HCT116 (cell line): ENCODE results near the gene DHX30. TPM values are rescaled to one million over a fixed set of nuclear protein-coding genes. Genes with fewer than 3 reads are reported as not detected.

Experiments used
- ATAC-seq: fragments of 200-7000 bp; cut with Tn5 transposase; 2 replicates; pipeline ENCODE4 v1.9.1; 2020; ENCODE audit warnings: mild to moderate bottlenecking, moderate library complexity
- BruUV-seq: library from RNA; stranded (reverse); fragments of 400-500 nt; replicated peaks from 2 replicates; lab custom pipeline; 2021; lab: Mats Ljungman, UMichigan
- CTCF ChIA-PET: fragments of 300-600 bp; sonication (Branson Sonifier 250); formaldehyde crosslinking; loops from one replicate; lab custom pipeline; 2021; ENCODE audit warnings: antibody characterized with exemption; lab: Charles Lee
- POLR2A ChIA-PET: fragments of 300-600, 350-600 bp; sonication (Branson Sonifier 250); formaldehyde crosslinking; loops from one replicate; lab custom pipeline; 2021; ENCODE audit warnings: antibody characterized with exemption; lab: Charles Lee
- RAD21 ChIA-PET, 2 experiments: fragments of 300-600 bp; sonication (Branson Sonifier 250); formaldehyde crosslinking; loops; one replicate each; lab custom pipeline; 2023; ENCODE audit warnings: low total read pairs in 2 of 2; ENCODE audit not compliant: uncharacterized antibody in 2 of 2, unreplicated experiment in 2 of 2, low non-redundant PET in 1 of 2; lab: Charles Lee
- DNase-seq: peaks from one replicate; pipeline ENCODE4 v3.0.0-alpha.2; 2010; ENCODE audit warnings: low read depth, low spot score
- H2AFZ ChIP-seq: fragments of 200-600 bp; shearing (Covaris generic), sonication (generic); 2 replicates; pipeline ENCODE4 v1.6.1; 2017; ENCODE audit warnings: low read depth, mixed run types, mixed read lengths, antibody characterized with exemption, low read length; ENCODE audit not compliant: poor library complexity, severe bottlenecking
- H3K27ac ChIP-seq: 2 replicates; pipeline ENCODE4 v1.5.1; 2012; ENCODE audit warnings: low read depth, low read length
- H3K27me3 ChIP-seq: fragments of 200-600 bp; sonication (generic); 2 replicates; pipeline ENCODE4 v1.6.1; 2016; ENCODE audit warnings: mixed run types, low read length, mixed read lengths; ENCODE audit not compliant: insufficient read depth
- H3K36me3 ChIP-seq, 2 experiments: fragments of 200-500 bp in 1 of 2; fragments of 200-600 bp in 1 of 2; sonication (Bioruptor generic) in 1 of 2; sonication (generic) in 1 of 2; 2 replicates each; pipeline versions ENCODE4 v1.5.1 to v1.6.1; 2014 to 2016; ENCODE audit warnings: low read length in 2 of 2, inconsistent platforms in 1 of 2, mixed read lengths in 1 of 2, mixed run types in 1 of 2; ENCODE audit not compliant: insufficient read depth in 2 of 2, control insufficient read depth in 1 of 2
- H3K4me1 ChIP-seq, 2 experiments: fragments of 200-600 bp in 1 of 2; sonication (generic) in 1 of 2; 2 replicates each; pipeline versions ENCODE4 v1.5.1 to v1.6.1; 2012 to 2017; ENCODE audit warnings: low read length in 2 of 2, inconsistent platforms in 1 of 2, mild to moderate bottlenecking in 1 of 2, mixed read lengths in 1 of 2, mixed run types in 1 of 2, moderate library complexity in 1 of 2; ENCODE audit not compliant: insufficient read depth in 2 of 2, control insufficient read depth in 1 of 2
- H3K4me2 ChIP-seq: fragments of 200-600 bp; sonication (generic); 2 replicates; pipeline ENCODE4 v1.6.1; 2017; ENCODE audit warnings: mixed run types, low read length, mixed read lengths
- H3K4me3 ChIP-seq, 2 experiments: fragments of 200-600 bp in 1 of 2; sonication (generic) in 1 of 2; replicated peaks in 1 of 2; 2 replicates each; pipeline ENCODE4 v1.5.1; 2011 to 2016; ENCODE audit warnings: low read length in 2 of 2, control low read depth in 1 of 2, low read depth in 1 of 2, mild to moderate bottlenecking in 1 of 2, mixed read lengths in 1 of 2, mixed run types in 1 of 2
- H3K79me2 ChIP-seq: fragments of 200-600 bp; sonication (generic); 2 replicates; pipeline ENCODE4 v1.6.1; 2017; ENCODE audit warnings: mild to moderate bottlenecking, mixed run types, low read length, moderate library complexity, mixed read lengths; ENCODE audit not compliant: insufficient read depth
- H3K9ac ChIP-seq: fragments of 200-600 bp; sonication (generic); 2 replicates; pipeline ENCODE4 v1.6.1; 2016; ENCODE audit warnings: low read length, mixed read lengths
- H3K9me2 ChIP-seq: fragments of 200-600 bp; sonication (generic), shearing (Covaris generic); 2 replicates; pipeline ENCODE4 v1.6.1; 2017; ENCODE audit warnings: mixed run types, mild to moderate bottlenecking, moderate library complexity; ENCODE audit not compliant: insufficient read depth
- H3K9me3 ChIP-seq, 2 experiments: fragments of 200-500 bp in 1 of 2; fragments of 200-600 bp in 1 of 2; sonication (Bioruptor generic) in 1 of 2; sonication (generic) in 1 of 2; 2 replicates each; pipeline ENCODE4 v1.6.1; 2014 to 2017; ENCODE audit warnings: low read length in 2 of 2, mixed read lengths in 2 of 2, inconsistent platforms in 1 of 2, low read depth in 1 of 2, mild to moderate bottlenecking in 1 of 2, mixed run types in 1 of 2, moderate library complexity in 1 of 2; ENCODE audit not compliant: control insufficient read depth in 1 of 2, insufficient read depth in 1 of 2
- H4K20me1 ChIP-seq: fragments of 200-600 bp; sonication (generic), shearing (Covaris generic); 2 replicates; pipeline ENCODE4 v1.6.1; 2017; ENCODE audit warnings: mixed run types, mild to moderate bottlenecking, moderate library complexity; ENCODE audit not compliant: insufficient read depth
- ATF3 ChIP-seq: IDR thresholded peaks from 2 replicates; pipeline ENCODE4 v1.6.1; 2012
- CBX3 ChIP-seq: IDR thresholded peaks from 2 replicates; pipeline ENCODE4 v1.6.1; 2012; ENCODE audit warnings: low read depth
- CEBPB ChIP-seq: IDR thresholded peaks from 2 replicates; pipeline ENCODE4 v1.6.1; 2012; ENCODE audit warnings: low read depth
- CTCF ChIP-seq, 3 experiments: fragments of 200-600 bp in 1 of 3; sonication (generic) in 1 of 3; IDR thresholded peaks in 2 of 3; conservative IDR thresholded peaks in 1 of 3; 2 replicates each; pipeline ENCODE4 v1.5.1; 2012 to 2017; ENCODE audit warnings: low read depth in 2 of 3, low read length in 2 of 3, antibody characterized with exemption in 1 of 3, borderline replicate concordance in 1 of 3, control low read depth in 1 of 3, mild to moderate bottlenecking in 1 of 3, mixed read lengths in 1 of 3, mixed run types in 1 of 3, moderate library complexity in 1 of 3; ENCODE audit not compliant: insufficient read depth in 1 of 3
- EGR1 ChIP-seq: IDR thresholded peaks from 2 replicates; pipeline ENCODE4 v1.6.1; 2012; ENCODE audit warnings: low read depth
- ELF1 ChIP-seq: IDR thresholded peaks from 2 replicates; pipeline ENCODE4 v1.6.1; 2012; ENCODE audit warnings: low read depth, borderline replicate concordance
- FOSL1 ChIP-seq: IDR thresholded peaks from 2 replicates; pipeline ENCODE4 v1.6.1; 2012; ENCODE audit warnings: low read depth
- JUND ChIP-seq: IDR thresholded peaks from 2 replicates; pipeline ENCODE4 v1.6.1; 2012
- POLR2A ChIP-seq: IDR thresholded peaks from 2 replicates; pipeline ENCODE4 v1.7.0; 2011; ENCODE audit warnings: borderline replicate concordance; ENCODE audit not compliant: insufficient read depth, insufficient read length; ENCODE audit errors: extremely low read depth
- RAD21 ChIP-seq: IDR thresholded peaks from 2 replicates; pipeline ENCODE4 v1.6.1; 2012; ENCODE audit warnings: low read depth, mild to moderate bottlenecking
- REST ChIP-seq: IDR thresholded peaks from 2 replicates; pipeline ENCODE4 v1.6.1; 2012; ENCODE audit warnings: low read depth
- SIN3A ChIP-seq: IDR thresholded peaks from 2 replicates; pipeline ENCODE4 v1.6.1; 2012; ENCODE audit warnings: low read depth
- SP1 ChIP-seq: IDR thresholded peaks from 2 replicates; pipeline ENCODE4 v1.6.1; 2012; ENCODE audit warnings: low read depth
- SRF ChIP-seq: IDR thresholded peaks from 2 replicates; pipeline ENCODE4 v1.6.1; 2012; ENCODE audit warnings: low read depth
- TCF7L2 ChIP-seq: IDR thresholded peaks from 2 replicates; pipeline ENCODE4 v1.7.0; 2011; ENCODE audit warnings: borderline replicate concordance, inconsistent platforms; ENCODE audit not compliant: insufficient read depth, insufficient read length; ENCODE audit errors: extremely low read depth
- YY1 ChIP-seq: IDR thresholded peaks from 2 replicates; pipeline ENCODE4 v1.6.1; 2011; ENCODE audit warnings: low read length, low read depth, moderate library complexity, mild to moderate bottlenecking; ENCODE audit not compliant: insufficient replicate concordance; ENCODE audit errors: extremely low read depth
- ZBTB33 ChIP-seq: IDR thresholded peaks from 2 replicates; pipeline ENCODE4 v1.6.1; 2011; ENCODE audit warnings: mild to moderate bottlenecking, low read length, moderate library complexity; ENCODE audit not compliant: insufficient replicate concordance; ENCODE audit errors: extremely low read depth
- ZFX ChIP-seq: fragments of 450-650 bp; IDR thresholded peaks from 2 replicates; pipeline ENCODE4 v1.6.1; 2017
- ZNF274 ChIP-seq: fragments of 200-500 bp; sonication (Bioruptor generic); IDR thresholded peaks from 2 replicates; pipeline ENCODE4 v1.6.1; 2014; ENCODE audit warnings: mild to moderate bottlenecking, low read depth, low read length, inconsistent platforms
- intact Hi-C: fragments of 100-400 bp; cut with micrococcal nuclease; formaldehyde crosslinking; loops from 2 replicates; pipeline ENCODE4 v1.10.0; 2022
- total RNA-seq: library from RNA; stranded (reverse); gene quantifications from one replicate; pipeline ENCODE4 v1.2.1, GENCODE V29; 2021; ENCODE audit not compliant: unreplicated experiment

DHX30 gene
- total RNA-seq, 1 experiment from 2014 or later: 114 TPM

- Histone ChIP-seq H2AFZ (no peak overlapping the region), H3K4me3 (no peak overlapping the region), H3K79me2 (0 out of 2 replicates have a peak, but pooled peaks cover 4% of the 10 kb centered on the region), H3K9me3 (no peaks in the 10 kb centered on the region), H3K9ac (no peak overlapping the region), H3K27ac (no peak overlapping the region), H3K27me3 (no peaks in the 10 kb centered on the region), H3K36me3 (peaks cover 3 to 11% of the 10 kb centered on the region in 2 experiments; a peak in 3 of 4 replicates), H4K20me1 (peaks cover 7% of the 10 kb centered on the region; the same call in 1 of the 2 replicates), H3K4me1 (no peaks in the 10 kb centered on the region)
- RAD21 ChIA-PET: no interaction called here
- POLR2A ChIA-PET: no interaction called here
- intact Hi-C loops: no loop called here
- DNase-seq (no peak), ATAC-seq (no peak)
- CTCF ChIA-PET: no interaction called here
- no TSS peak for BruUV-seq
- TF ChIP-seq FOSL1 (no peak), ATF3 (no peak), RAD21 (no peak), JUND (no peak), ZFX (no peak), CTCF (IDR thresholded peaks at IDR 0.05 in 2 of 3, conservative IDR thresholded peaks at IDR 0.05 in 1 of 3; ENCODE audit: borderline replicate concordance in 1 of 3, insufficient read depth in 1 of 3, low read depth in 2 of 3, low read length in 2 of 3) (no peak), SRF (no peak), POLR2A (no peak), ZBTB33 (no peak), YY1 (no peak), SP1 (no peak), TCF7L2 (no peak), REST (no peak), CEBPB (no peak), ZNF274 (no peak), ELF1 (no peak), CBX3 (no peak), SIN3A (no peak), EGR1 (no peak)
- TF ChIP-seq, all 23 proteins: peak for 0
- Histone ChIP-seq H3K9me2 (no peaks in the 10 kb centered on the region), H3K4me2 (no peak overlapping the region)
Observed at GRCh38 chr3:47891613-47892005, 88.7 kb downstream of the DHX30 start.
